Adrenal gland (tissue), 12 donors: ENCODE results near the gene SLC25A1. TPM values are rescaled to one million over a fixed set of nuclear protein-coding genes. Genes with fewer than 3 reads are reported as not detected.

Source experiments
- DNase-seq, 7 donors: peaks; one replicate each; pipeline ENCODE4 v3.0.0-alpha.2; 2019 to 2020
- H3K27ac ChIP-seq, 5 donors: fragments of 200-600 bp; sonication (generic) in 4 of 5; 1 replicate in 3 of 5; 2 replicates in 2 of 5; pipeline versions ENCODE4 v1.5.1 to v1.8.0; 2016 to 2020; ENCODE audit warnings: mild to moderate bottlenecking in 1 of 5
- H3K27me3 ChIP-seq: fragments of 200-600 bp; 2 replicates; pipeline ENCODE4 v1.8.0; 2021
- H3K36me3 ChIP-seq, 2 donors: fragments of 200-600 bp; replicated peaks in 1 of 2; 1 replicate in 1 of 2; 2 replicates in 1 of 2; pipeline versions ENCODE4 v1.5.1 to v1.8.0; 2018 to 2022
- H3K4me1 ChIP-seq, 2 donors: fragments of 200-600 bp; replicated peaks in 1 of 2; 1 replicate in 1 of 2; 2 replicates in 1 of 2; pipeline versions ENCODE4 v1.5.1 to v1.8.0; 2018 to 2021
- H3K4me3 ChIP-seq, 4 donors: fragments of 200-600 bp; sonication (generic) in 3 of 4; one replicate each; pipeline ENCODE4 v1.5.1; 2016 to 2018
- H3K9me3 ChIP-seq, 3 donors: fragments of 200-600 bp; sonication (generic) in 1 of 3; replicated peaks in 1 of 3; 1 replicate in 2 of 3; 2 replicates in 1 of 3; pipeline versions ENCODE4 v1.5.1 to v1.8.0; 2016 to 2021
- CTCF ChIP-seq, 6 experiments: fragments of 450-650 bp in 4 of 6; fragments of 200-600 bp in 2 of 6; sonication (generic) in 1 of 6; IDR thresholded peaks; 1 replicate in 5 of 6; 2 replicates in 1 of 6; pipeline versions ENCODE4 v1.5.1 to v1.8.0; 2016 to 2021; ENCODE audit warnings: antibody characterized with exemption in 6 of 6, mild to moderate bottlenecking in 2 of 6, moderate library complexity in 1 of 6
- POLR2A ChIP-seq, 2 donors: fragments of 450-650 bp; IDR thresholded peaks; one replicate each; pipeline ENCODE4 v1.6.1; 2017; ENCODE audit warnings: antibody characterized with exemption in 2 of 2, mild to moderate bottlenecking in 2 of 2, moderate library complexity in 1 of 2
- WGBS, 4 donors: extraction: QIAGEN DNeasy Blood & Tissue Kit in 2 of 4; methylation state at CpG; one replicate each; pipeline versions ENCODE4 v1.1.5 to v1.1.7; 2013 to 2017; 5-methylcytosine and 5-hydroxymethylcytosine counted together
- intact Hi-C, 2 donors: fragments of 100-400 bp; cut with DNase I; formaldehyde crosslinking; loops; one replicate each; pipeline versions ENCODE4 v1.14.1 to v1.15.0; 2022 to 2023
- polyA plus RNA-seq, 3 donors: library from polyadenylated mRNA; stranded (reverse); fragments of 200-250 nt in 2 of 3; fragments of 350-450 nt in 1 of 3; fragmentation: Illumina TruSeq in 1 of 3; extraction: RNeasy Lipid Tissue Mini Kit (QIAGEN cat#74804) in 1 of 3; gene quantifications; one replicate each; pipeline ENCODE4 v1.2.3, GENCODE V29; 2013 to 2014
- total RNA-seq, 9 donors: library from RNA; depleted of rRNA in 4 of 9; stranded (reverse); fragments of >200 nt in 4 of 9; fragments of 120-200 nt in 1 of 9; fragmentation: NEBNext Ultra II Directional in 1 of 9; extraction: Animal tissue kit (Norgen Biotek cat#: 25700) in 1 of 9; gene quantifications; one replicate each; pipeline versions ENCODE4 v1.1.0 to v1.2.4, GENCODE V29; 2013 to 2023
- donor health status: healthy with polysubstance abuse.
- donor health status: Bipolar disorder and iron deficiency.
- donor health status: DM: yes; HTN: yes; CAD: no.
- donor health status: DM: no; HTN: no; CAD: no.
- donor health status: DM: no; HTN: no; CAD: no.
- donor health status: DM: yes; HTN: yes; CAD: no.

SLC25A1 gene
- total and polyA plus RNA-seq, 12 donors = 59.2 to 170 (median 123) TPM

- Histone ChIP-seq H3K36me3 (no peaks in the 10 kb centered on the region), H3K4me3 (no peak overlapping the region), H3K9me3 (no peaks in the 10 kb centered on the region), H3K27ac (no peak overlapping the region), H3K27me3 (no peaks in the 10 kb centered on the region), H3K4me1 (peaks cover 0 to 5% of the 10 kb centered on the region in 2 donors)
- TF ChIP-seq POLR2A (IDR thresholded peaks at IDR 0.05) (no peak), CTCF (IDR thresholded peaks at IDR 0.05) (no peak)
- DNase-seq = no peak
- 84 to 91% (median 87%) methylated on average over 12 to 19 of the region's 19 CpGs for WGBS, 4 donors
- intact Hi-C loops = no loop called here
Measured at GRCh38 chr22:19126309-19127273, 51.9 kb downstream of the SLC25A1 start.

Other genes with a start within 250 kb of the SLC25A1 start
- 1 to 10 TPM in 2 of 9 donors, under 1 TPM in 4, not detected in 3; 0.28 to 2.7 (median 0.71) TPM for gene PRODH, start 242.4 kb downstream of the SLC25A1 start, total RNA-seq
- gene PRODH, start 242.4 kb downstream of the SLC25A1 start, polyA plus RNA-seq = 1 to 10 TPM in 2 of 3 donors, not detected in 1; 1.2 to 1.7 TPM
- gene DGCR2, start 56.3 kb downstream of the SLC25A1 start, total RNA-seq = 10 to 100 TPM; 30.6 to 70.1 (median 63.1) TPM
- 10 to 100 TPM; 24.3 to 34.6 (median 29.7) TPM for gene DGCR2, start 56.3 kb downstream of the SLC25A1 start, polyA plus RNA-seq
- gene TSSK2, start 47.4 kb downstream of the SLC25A1 start, total RNA-seq = under 1 TPM in 1 of 9 donors, not detected in 8; 0.06 TPM
- gene TSSK2, start 47.4 kb downstream of the SLC25A1 start, polyA plus RNA-seq = under 1 TPM in 1 of 3 donors, not detected in 2; 0.32 TPM
- 10 to 100 TPM; 12.1 to 20.4 (median 15.7) TPM for gene ESS2, start 34.1 kb downstream of the SLC25A1 start, total RNA-seq
- gene ESS2, start 34.1 kb downstream of the SLC25A1 start, polyA plus RNA-seq = 10 to 100 TPM in 2 of 3 donors, 1 to 10 TPM in 1; 4.2 to 36.4 (median 35.0) TPM
- not detected for gene GSC2, start 28.4 kb downstream of the SLC25A1 start, total RNA-seq
- gene GSC2, start 28.4 kb downstream of the SLC25A1 start, polyA plus RNA-seq = not detected
- 10 to 100 TPM; 13.0 to 62.8 (median 15.4) TPM for gene CLTCL1, start 113.0 kb upstream of the SLC25A1 start, total RNA-seq
- 10 to 100 TPM; 26.9 to 39.5 (median 28.6) TPM for gene CLTCL1, start 113.0 kb upstream of the SLC25A1 start, polyA plus RNA-seq